ENCODE data around the gene LORICRIN.

Gene LORICRIN

GRCh38 chr1:153251988-153252387, 7.5 kb upstream of the LORICRIN start:
- TF ChIP-seq CTCF (IDR thresholded peaks at IDR 0.05; ENCODE audit: control extremely low read depth, extremely low read depth, low read depth, missing control alignments) = no peak
- no peak for DNase-seq (ENCODE audit: extremely low spot score)
- POLR2A ChIA-PET = no interaction called here
- CTCF ChIA-PET = interaction anchor here (0.8 to 1.6 kb wide), 2 partner anchors 10 to 13 kb away, joined by 3 to 5 read pairs; no protein-coding TSS in a partner anchor

GRCh38 chr1:153253076-153253475, 6.4 kb upstream of the LORICRIN start:
- TF ChIP-seq CTCF (IDR thresholded peaks at IDR 0.05; ENCODE audit: control extremely low read depth, extremely low read depth, low read depth, missing control alignments) = no peak
- no peak for DNase-seq (ENCODE audit: extremely low spot score)
- CTCF ChIA-PET = interaction anchor here (1.0 to 2.5 kb wide), 9 partner anchors 9 to 283 kb away, joined by 3 to 19 read pairs (median 4); partner anchors contain the start of gene SPRR4
- POLR2A ChIA-PET = no interaction called here

- DNase-seq (ENCODE audit: extremely low spot score) = no peak
- CTCF ChIA-PET = interaction anchor here (1.0 to 2.5 kb wide), 9 partner anchors 14 to 283 kb away, joined by 3 to 19 read pairs (median 3); partner anchors contain the start of gene SPRR4
- POLR2A ChIA-PET = no interaction called here
- no peak for TF ChIP-seq CTCF (IDR thresholded peaks at IDR 0.05; ENCODE audit: control extremely low read depth, extremely low read depth, low read depth, missing control alignments)
Observed at GRCh38 chr1:153253693-153254092, 5.8 kb upstream of the LORICRIN start.

- ChIA-PET POLR2A (no interaction called here), CTCF (interaction anchor here (1.2 to 2.0 kb wide), 3 partner anchors 8 to 24 kb away, joined by 3 to 5 read pairs (median 3); no protein-coding TSS in a partner anchor)
- peak; percentile 42 for DNase-seq (ENCODE audit: extremely low spot score)
- TF ChIP-seq CTCF (IDR thresholded peaks at IDR 0.05; ENCODE audit: control extremely low read depth, extremely low read depth, low read depth, missing control alignments) = no peak
Observed at GRCh38 chr1:153260585-153261280, 1.2 kb downstream of the LORICRIN start.

GRCh38 chr1:153261281-153262069, 2.0 kb downstream of the LORICRIN start:
- CTCF ChIA-PET = interaction anchor here (0.7 to 2.0 kb wide), 4 partner anchors 9 to 91 kb away, joined by 3 to 5 read pairs (median 3); no protein-coding TSS in a partner anchor
- POLR2A ChIA-PET = no interaction called here
- no peak for TF ChIP-seq CTCF (IDR thresholded peaks at IDR 0.05; ENCODE audit: control extremely low read depth, extremely low read depth, low read depth, missing control alignments)
- no peak for DNase-seq (ENCODE audit: extremely low spot score)

- ChIA-PET CTCF (interaction anchor here (0.7 to 2.0 kb wide), 5 partner anchors 10 to 91 kb away, joined by 3 to 5 read pairs (median 3); no protein-coding TSS in a partner anchor), POLR2A (no interaction called here)
- TF ChIP-seq CTCF (IDR thresholded peaks at IDR 0.05; ENCODE audit: control extremely low read depth, extremely low read depth, low read depth, missing control alignments) = no peak
- DNase-seq (ENCODE audit: extremely low spot score) = no peak
Observed at GRCh38 chr1:153262070-153262366, 2.5 kb downstream of the LORICRIN start.
